ENCODE data around the gene GRIA1.

The GRIA1 gene

DNA sequence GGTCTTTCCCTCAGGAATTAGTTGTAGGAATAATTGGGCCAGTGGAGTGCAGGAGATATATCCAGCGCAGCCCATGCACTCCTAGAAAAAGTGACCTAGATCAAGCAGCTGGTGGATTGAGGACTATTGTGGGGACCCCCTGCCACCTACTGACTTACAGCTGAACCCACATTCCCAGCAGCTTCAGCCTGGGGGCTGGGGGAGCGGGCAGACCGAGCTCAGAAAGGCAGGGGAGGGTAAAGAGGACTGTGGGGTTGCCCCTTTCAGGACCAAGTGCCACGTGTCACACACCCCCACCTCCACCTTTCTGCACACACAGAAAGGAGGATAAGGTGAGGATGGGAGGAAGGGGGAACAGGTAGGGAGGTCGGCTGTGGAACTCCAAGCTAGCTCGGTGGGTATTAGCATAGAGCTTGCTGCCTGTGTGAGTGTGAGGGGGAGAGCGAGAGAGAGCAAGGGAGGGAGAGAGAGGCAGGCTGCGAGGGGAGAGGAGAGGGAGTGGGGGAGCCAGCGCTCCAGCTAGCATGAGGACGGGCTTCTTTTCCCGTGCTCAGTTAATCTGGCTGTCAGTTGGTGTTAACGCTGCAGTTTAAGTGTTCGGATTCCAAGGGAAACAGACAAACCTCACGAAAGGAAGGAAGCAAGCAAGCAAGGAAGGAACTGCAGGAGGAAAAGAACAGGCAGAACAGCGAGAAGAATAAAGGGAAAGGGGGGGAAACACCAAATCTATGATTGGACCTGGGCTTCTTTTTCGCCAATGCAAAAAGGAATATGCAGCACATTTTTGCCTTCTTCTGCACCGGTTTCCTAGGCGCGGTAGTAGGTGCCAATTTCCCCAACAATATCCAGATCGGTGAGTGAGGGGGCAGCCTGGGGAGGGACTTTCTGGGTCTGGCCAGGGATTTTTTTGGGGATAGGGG lies at the start of gene GRIA1:
Gene GRIA1 (plus strand): TSS at position 553 of the 920 bp plus-strand sequence.
- no peak for DNase-seq (ENCODE audit: low read depth, low spot score)
- H3K4me3 ChIP-seq (ENCODE audit: low read length), result peak within 1 kb of the TSS; percentile 28; the same call in 1 of the 2 replicates
- H3K9me3 ChIP-seq (ENCODE audit: control insufficient read depth, insufficient read depth, low read length), result no peaks in the 10 kb centered on the region
- no peaks in the 10 kb centered on the region for H3K36me3 ChIP-seq (ENCODE audit: control insufficient read depth, insufficient read depth, low read length)
- no peaks in the 10 kb centered on the region; the same call in 1 of the 2 replicates for H3K4me1 ChIP-seq (ENCODE audit: control insufficient read depth, insufficient read depth, low read length)
- no peaks in the 10 kb centered on the region for H3K27me3 ChIP-seq (ENCODE audit: control insufficient read depth, insufficient read depth, low read length)
- no peak within 1 kb of the TSS for H3K27ac ChIP-seq (ENCODE audit: low read length)
- no CpG with 5 or more reads among the region's 20 CpGs for WGBS (ENCODE audit: insufficient coverage, insufficient read length)

DNA sequence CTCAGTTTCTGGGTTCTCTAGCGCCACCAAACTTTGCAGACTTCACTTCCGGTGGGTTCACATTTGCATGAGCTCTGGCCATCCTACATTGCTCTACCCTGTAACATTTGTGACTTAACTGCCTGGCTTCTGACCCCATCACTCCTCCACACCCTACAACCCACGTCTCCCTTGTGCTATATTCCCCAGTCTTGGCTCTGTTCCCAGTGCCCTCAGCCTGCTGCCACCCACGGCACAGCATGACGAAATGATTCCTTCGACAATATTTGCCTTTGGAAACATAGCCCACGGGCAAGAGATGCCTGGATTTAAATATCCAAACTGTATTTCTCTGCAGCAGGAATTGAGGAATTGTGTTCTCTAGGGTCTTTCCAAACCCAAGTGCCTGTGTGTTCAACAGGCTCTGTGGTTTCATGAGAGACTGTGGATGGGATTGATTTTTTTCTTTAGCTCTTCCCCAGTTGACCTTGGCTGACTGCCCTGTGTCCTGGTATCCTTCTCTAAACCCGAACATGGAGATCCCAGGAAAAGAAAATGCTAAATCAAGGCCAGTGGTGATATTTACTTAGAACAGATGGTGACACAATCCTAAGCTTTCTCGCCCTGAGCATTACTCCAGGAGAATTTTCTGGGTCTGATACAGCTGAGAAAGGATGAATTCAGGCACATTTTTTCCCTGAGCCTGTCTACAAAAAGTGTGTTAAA lies 44.4 kb upstream of the GRIA1 start:
- Histone ChIP-seq H3K27me3 (ENCODE audit: control insufficient read depth, insufficient read depth, low read length) (no peaks in the 10 kb centered on the region), H3K36me3 (ENCODE audit: control insufficient read depth, insufficient read depth, low read length) (no peaks in the 10 kb centered on the region), H3K4me1 (ENCODE audit: control insufficient read depth, insufficient read depth, low read length) (0 out of 2 replicates have a peak, but pooled peaks cover 1% of the 10 kb centered on the region), H3K27ac (ENCODE audit: low read length) (no peak overlapping the region), H3K4me3 (ENCODE audit: low read length) (no peak overlapping the region), H3K9me3 (ENCODE audit: control insufficient read depth, insufficient read depth, low read length) (no peaks in the 10 kb centered on the region)
- DNase-seq (ENCODE audit: low read depth, low spot score), result no peak
- no CpG with 5 or more reads among the region's 9 CpGs for WGBS (ENCODE audit: insufficient coverage, insufficient read length)

DNA sequence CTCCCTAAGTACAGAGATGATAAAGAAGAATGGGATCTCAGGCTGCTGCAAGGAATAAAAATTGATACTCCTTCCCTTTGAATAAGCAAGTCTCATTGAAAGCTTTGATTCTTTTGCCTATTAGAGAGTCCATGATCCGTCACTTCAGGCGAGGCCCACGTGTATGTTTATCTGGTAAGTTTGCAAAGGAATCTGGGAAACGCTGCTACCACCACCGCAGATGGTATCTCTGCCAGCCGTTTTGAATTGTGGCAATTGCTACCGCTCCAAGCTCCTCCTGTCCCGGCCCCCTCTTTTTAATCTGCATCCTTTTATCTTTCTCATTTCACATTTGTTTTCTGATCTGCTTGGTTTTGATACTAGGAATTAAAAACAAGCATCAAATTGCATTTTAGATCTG lies 42.9 kb upstream of the GRIA1 start:
- no peak for DNase-seq (ENCODE audit: low read depth, low spot score)
- H3K4me1 ChIP-seq (ENCODE audit: control insufficient read depth, insufficient read depth, low read length), result 0 out of 2 replicates have a peak, but pooled peaks cover 1% of the 10 kb centered on the region
- no peak overlapping the region for H3K4me3 ChIP-seq (ENCODE audit: low read length)
- H3K36me3 ChIP-seq (ENCODE audit: control insufficient read depth, insufficient read depth, low read length), result no peaks in the 10 kb centered on the region
- no CpG with 5 or more reads among the region's 8 CpGs for WGBS (ENCODE audit: insufficient coverage, insufficient read length)
- no peak overlapping the region for H3K27ac ChIP-seq (ENCODE audit: low read length)
- H3K9me3 ChIP-seq (ENCODE audit: control insufficient read depth, insufficient read depth, low read length), result no peaks in the 10 kb centered on the region
- no peaks in the 10 kb centered on the region for H3K27me3 ChIP-seq (ENCODE audit: control insufficient read depth, insufficient read depth, low read length)

DNA sequence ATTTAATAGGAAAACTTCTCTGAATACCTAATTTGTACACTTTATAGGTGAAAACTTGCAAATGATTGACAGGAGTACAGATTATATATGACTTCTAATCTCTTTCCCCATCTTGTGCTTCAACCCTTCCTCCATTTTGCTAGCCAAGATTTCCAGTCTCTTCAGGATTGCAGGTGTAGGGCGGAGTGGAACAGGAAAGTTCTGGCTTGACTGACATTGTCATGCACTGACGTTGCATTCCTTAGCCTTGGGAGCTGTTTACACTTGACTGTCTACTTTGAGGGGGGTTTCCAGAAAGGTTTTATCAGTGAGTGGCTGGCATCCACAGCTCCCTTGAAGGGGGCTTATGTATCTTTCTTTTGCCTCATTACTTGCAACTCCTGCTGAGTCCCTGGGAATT lies 34.1 kb upstream of the GRIA1 start:
- Histone ChIP-seq H3K27ac (ENCODE audit: low read length) (no peak overlapping the region), H3K9me3 (ENCODE audit: control insufficient read depth, insufficient read depth, low read length) (no peaks in the 10 kb centered on the region), H3K27me3 (ENCODE audit: control insufficient read depth, insufficient read depth, low read length) (no peaks in the 10 kb centered on the region), H3K4me1 (ENCODE audit: control insufficient read depth, insufficient read depth, low read length) (0 out of 2 replicates have a peak, but pooled peaks cover 1% of the 10 kb centered on the region), H3K4me3 (ENCODE audit: low read length) (no peak overlapping the region), H3K36me3 (ENCODE audit: control insufficient read depth, insufficient read depth, low read length) (no peaks in the 10 kb centered on the region)
- WGBS (ENCODE audit: insufficient coverage, insufficient read length), result no CpG with 5 or more reads among the region's 2 CpGs
- DNase-seq (ENCODE audit: low read depth, low spot score), result no peak

DNA sequence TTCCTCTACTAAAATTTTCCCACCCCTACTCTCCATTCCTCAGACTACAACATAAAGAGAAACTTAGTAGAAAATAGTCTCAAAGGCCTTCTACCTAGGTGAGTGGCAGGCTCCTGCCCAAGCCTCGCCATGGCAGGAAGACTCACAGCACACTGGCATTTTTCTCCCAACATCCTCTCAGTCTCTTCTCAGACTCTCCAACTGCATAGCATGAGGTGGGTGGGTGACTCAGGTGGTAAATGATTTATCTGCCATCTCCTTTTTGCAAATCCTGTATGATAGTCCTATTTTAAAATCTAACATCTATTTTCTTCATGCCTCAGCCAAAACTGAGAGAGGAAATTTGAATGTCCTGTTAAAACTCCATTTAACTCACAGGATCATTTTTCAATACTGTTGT lies 33.5 kb upstream of the GRIA1 start:
- Histone ChIP-seq H3K27ac (ENCODE audit: low read length) (no peak overlapping the region), H3K4me3 (ENCODE audit: low read length) (no peak overlapping the region), H3K4me1 (ENCODE audit: control insufficient read depth, insufficient read depth, low read length) (0 out of 2 replicates have a peak, but pooled peaks cover 1% of the 10 kb centered on the region), H3K36me3 (ENCODE audit: control insufficient read depth, insufficient read depth, low read length) (no peaks in the 10 kb centered on the region), H3K27me3 (ENCODE audit: control insufficient read depth, insufficient read depth, low read length) (no peaks in the 10 kb centered on the region), H3K9me3 (ENCODE audit: control insufficient read depth, insufficient read depth, low read length) (no peaks in the 10 kb centered on the region)
- DNase-seq (ENCODE audit: low read depth, low spot score), result no peak
- no CpG with 5 or more reads among the region's 1 CpG for WGBS (ENCODE audit: insufficient coverage, insufficient read length)

GRCh38 chr5:153458268-153458667 lies 32.2 kb upstream of the GRIA1 start:
- Histone ChIP-seq H3K27ac (ENCODE audit: low read length) (no peak overlapping the region), H3K36me3 (ENCODE audit: control insufficient read depth, insufficient read depth, low read length) (no peaks in the 10 kb centered on the region), H3K27me3 (ENCODE audit: control insufficient read depth, insufficient read depth, low read length) (no peaks in the 10 kb centered on the region), H3K4me3 (ENCODE audit: low read length) (no peak overlapping the region), H3K9me3 (ENCODE audit: control insufficient read depth, insufficient read depth, low read length) (no peaks in the 10 kb centered on the region), H3K4me1 (ENCODE audit: control insufficient read depth, insufficient read depth, low read length) (0 out of 2 replicates have a peak, but pooled peaks cover 1% of the 10 kb centered on the region)
- no peak for DNase-seq (ENCODE audit: low read depth, low spot score)

DNA sequence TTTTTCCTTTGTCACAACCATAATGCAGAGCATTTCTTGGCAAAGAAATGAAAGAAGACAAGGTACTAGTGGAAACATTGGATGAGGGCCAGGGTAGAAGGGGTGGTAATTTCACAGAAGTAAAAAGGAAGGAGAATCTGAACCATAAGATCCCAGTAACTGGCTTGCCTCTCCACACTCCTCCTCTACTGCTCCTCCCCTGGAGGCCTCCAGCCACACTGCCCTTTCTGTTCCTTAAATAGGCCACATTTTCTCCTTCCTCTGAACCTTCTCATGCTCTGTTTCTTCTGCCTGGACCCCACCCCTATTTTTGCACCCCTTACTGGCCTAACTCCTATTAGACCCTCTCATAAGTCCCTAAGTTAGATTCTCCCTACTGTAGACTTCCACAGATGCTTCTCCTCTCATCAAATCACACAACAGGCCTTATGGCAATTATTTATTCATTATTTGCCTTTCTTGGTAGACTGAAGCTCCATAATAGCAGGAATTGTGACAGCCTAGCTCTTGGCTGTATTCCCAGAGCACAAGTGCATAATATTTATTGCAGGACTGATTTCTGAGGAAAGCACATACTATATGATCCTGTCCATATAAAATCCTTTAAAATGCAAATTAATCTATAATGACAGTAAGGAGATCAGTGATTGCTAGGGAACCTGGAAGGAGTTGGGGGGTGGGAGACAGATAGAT lies 31.3 kb upstream of the GRIA1 start:
- Histone ChIP-seq H3K4me3 (ENCODE audit: low read length) (no peak overlapping the region), H3K4me1 (ENCODE audit: control insufficient read depth, insufficient read depth, low read length) (0 out of 2 replicates have a peak, but pooled peaks cover 1% of the 10 kb centered on the region), H3K9me3 (ENCODE audit: control insufficient read depth, insufficient read depth, low read length) (no peaks in the 10 kb centered on the region), H3K27ac (ENCODE audit: low read length) (no peak overlapping the region), H3K36me3 (ENCODE audit: control insufficient read depth, insufficient read depth, low read length) (no peaks in the 10 kb centered on the region), H3K27me3 (ENCODE audit: control insufficient read depth, insufficient read depth, low read length) (no peaks in the 10 kb centered on the region)
- DNase-seq (ENCODE audit: low read depth, low spot score), result no peak

DNA sequence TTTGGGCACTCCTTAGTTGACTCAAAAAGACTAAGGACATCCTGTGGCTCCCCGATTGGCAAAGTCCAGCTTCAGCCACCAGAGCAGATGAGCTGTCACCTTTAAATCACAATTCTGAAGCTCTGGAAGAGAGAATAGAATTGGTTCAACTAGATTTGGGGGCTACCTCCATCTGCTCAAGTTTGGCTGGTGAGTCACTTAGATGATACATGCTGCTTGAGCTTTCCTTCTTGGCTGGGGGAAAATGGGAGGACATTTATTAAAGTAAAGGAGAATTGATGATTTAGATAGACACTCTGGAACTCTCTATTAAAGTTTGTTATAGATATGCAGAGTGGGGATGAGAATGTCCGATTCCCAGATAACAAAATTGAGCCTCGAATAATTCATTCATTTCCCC lies 30.0 kb upstream of the GRIA1 start:
- Histone ChIP-seq H3K4me1 (ENCODE audit: control insufficient read depth, insufficient read depth, low read length) (0 out of 2 replicates have a peak, but pooled peaks cover 1% of the 10 kb centered on the region), H3K4me3 (ENCODE audit: low read length) (no peak overlapping the region), H3K27ac (ENCODE audit: low read length) (no peak overlapping the region), H3K36me3 (ENCODE audit: control insufficient read depth, insufficient read depth, low read length) (no peaks in the 10 kb centered on the region), H3K9me3 (ENCODE audit: control insufficient read depth, insufficient read depth, low read length) (no peaks in the 10 kb centered on the region), H3K27me3 (ENCODE audit: control insufficient read depth, insufficient read depth, low read length) (no peaks in the 10 kb centered on the region)
- WGBS (ENCODE audit: insufficient coverage, insufficient read length), result no CpG with 5 or more reads among the region's 3 CpGs
- no peak for DNase-seq (ENCODE audit: low read depth, low spot score)

GRCh38 chr5:153461341-153461740 lies 29.1 kb upstream of the GRIA1 start:
- DNase-seq (ENCODE audit: low read depth, low spot score), result no peak
- Histone ChIP-seq H3K9me3 (ENCODE audit: control insufficient read depth, insufficient read depth, low read length) (no peaks in the 10 kb centered on the region), H3K36me3 (ENCODE audit: control insufficient read depth, insufficient read depth, low read length) (no peaks in the 10 kb centered on the region), H3K4me3 (ENCODE audit: low read length) (no peak overlapping the region), H3K4me1 (ENCODE audit: control insufficient read depth, insufficient read depth, low read length) (0 out of 2 replicates have a peak, but pooled peaks cover 1% of the 10 kb centered on the region), H3K27me3 (ENCODE audit: control insufficient read depth, insufficient read depth, low read length) (no peaks in the 10 kb centered on the region), H3K27ac (ENCODE audit: low read length) (no peak overlapping the region)
- WGBS (ENCODE audit: insufficient coverage, insufficient read length), result no CpG with 5 or more reads among the region's 2 CpGs

GRCh38 chr5:153463806-153464205 lies 26.7 kb upstream of the GRIA1 start:
- Histone ChIP-seq H3K9me3 (ENCODE audit: control insufficient read depth, insufficient read depth, low read length) (no peaks in the 10 kb centered on the region), H3K27me3 (ENCODE audit: control insufficient read depth, insufficient read depth, low read length) (no peaks in the 10 kb centered on the region), H3K27ac (ENCODE audit: low read length) (no peak overlapping the region), H3K4me3 (ENCODE audit: low read length) (no peak overlapping the region), H3K4me1 (ENCODE audit: control insufficient read depth, insufficient read depth, low read length) (no peaks in the 10 kb centered on the region), H3K36me3 (ENCODE audit: control insufficient read depth, insufficient read depth, low read length) (no peaks in the 10 kb centered on the region)
- DNase-seq (ENCODE audit: low read depth, low spot score), result no peak
- no CpG with 5 or more reads among the region's 2 CpGs for WGBS (ENCODE audit: insufficient coverage, insufficient read length)

Data from iPS DF 6.9 (cell line).